Measurements from ENCODE around the gene RAD51C. TPM values are rescaled to one million over a fixed set of nuclear protein-coding genes. Genes with fewer than 3 reads are reported as not detected.
A peak's percentile ranks its signal among the peaks of the same experiment; 100 is the strongest.
"Not testable (repeated sequence)": the region's sequence is repeated elsewhere in the genome, so short reads cannot be mapped to it uniquely, and the experiment has no call there.

The RAD51C gene
- total RNA-seq, 1 donor, result 35.2 TPM

GRCh38 chr17:58763263-58763662 lies 70.9 kb downstream of the RAD51C start:
- TF ChIP-seq, protein P1, sequence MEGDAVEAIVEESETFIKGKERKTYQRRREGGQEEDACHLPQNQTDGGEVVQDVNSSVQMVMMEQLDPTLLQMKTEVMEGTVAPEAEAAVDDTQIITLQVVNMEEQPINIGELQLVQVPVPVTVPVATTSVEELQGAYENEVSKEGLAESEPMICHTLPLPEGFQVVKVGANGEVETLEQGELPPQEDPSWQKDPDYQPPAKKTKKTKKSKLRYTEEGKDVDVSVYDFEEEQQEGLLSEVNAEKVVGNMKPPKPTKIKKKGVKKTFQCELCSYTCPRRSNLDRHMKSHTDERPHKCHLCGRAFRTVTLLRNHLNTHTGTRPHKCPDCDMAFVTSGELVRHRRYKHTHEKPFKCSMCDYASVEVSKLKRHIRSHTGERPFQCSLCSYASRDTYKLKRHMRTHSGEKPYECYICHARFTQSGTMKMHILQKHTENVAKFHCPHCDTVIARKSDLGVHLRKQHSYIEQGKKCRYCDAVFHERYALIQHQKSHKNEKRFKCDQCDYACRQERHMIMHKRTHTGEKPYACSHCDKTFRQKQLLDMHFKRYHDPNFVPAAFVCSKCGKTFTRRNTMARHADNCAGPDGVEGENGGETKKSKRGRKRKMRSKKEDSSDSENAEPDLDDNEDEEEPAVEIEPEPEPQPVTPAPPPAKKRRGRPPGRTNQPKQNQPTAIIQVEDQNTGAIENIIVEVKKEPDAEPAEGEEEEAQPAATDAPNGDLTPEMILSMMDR (IDR thresholded peaks at IDR 0.05; ENCODE audit: insufficient read depth, low read length), result no peak
- DNase-seq (ENCODE audit: low read depth), result no peak
- H3K4me3 ChIP-seq (ENCODE audit: low read depth, low read length), result no peak overlapping the region

- no peak for DNase-seq (ENCODE audit: low read depth)
- TF ChIP-seq, protein P1 (IDR thresholded peaks at IDR 0.05; ENCODE audit: insufficient read depth, low read length), result no peak
- no peak overlapping the region for H3K4me3 ChIP-seq (ENCODE audit: low read depth, low read length)
Measured at GRCh38 chr17:58764373-58764772, 72.0 kb downstream of the RAD51C start.

DNA sequence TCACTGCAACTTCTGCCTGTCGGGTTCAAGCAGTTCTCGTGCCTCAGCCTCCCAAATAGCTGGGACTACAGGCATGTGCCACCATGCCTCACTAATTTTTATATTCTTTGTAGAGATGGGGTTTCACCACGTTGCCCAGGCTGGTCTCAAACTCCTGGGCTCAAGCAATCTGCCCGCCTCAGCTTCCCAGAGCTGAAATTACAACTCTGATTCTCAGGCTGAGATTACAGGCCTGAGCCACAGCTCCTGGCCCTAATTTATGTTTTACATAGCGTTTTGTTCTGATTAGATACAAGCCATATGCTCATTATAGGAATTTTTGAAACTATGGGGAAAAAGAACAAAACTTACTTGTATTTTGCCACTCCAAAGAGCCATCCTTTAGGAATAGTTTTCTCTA lies 86.1 kb downstream of the RAD51C start:
- DNase-seq (ENCODE audit: low read depth); H3K4me3 ChIP-seq (ENCODE audit: low read depth, low read length): not testable (repeated sequence)

- TF ChIP-seq, protein P1 (IDR thresholded peaks at IDR 0.05; ENCODE audit: insufficient read depth, low read length), result no peak
- no peak for DNase-seq (ENCODE audit: low read depth)
Measured at GRCh38 chr17:58779446-58779845, 87.0 kb downstream of the RAD51C start.

DNA sequence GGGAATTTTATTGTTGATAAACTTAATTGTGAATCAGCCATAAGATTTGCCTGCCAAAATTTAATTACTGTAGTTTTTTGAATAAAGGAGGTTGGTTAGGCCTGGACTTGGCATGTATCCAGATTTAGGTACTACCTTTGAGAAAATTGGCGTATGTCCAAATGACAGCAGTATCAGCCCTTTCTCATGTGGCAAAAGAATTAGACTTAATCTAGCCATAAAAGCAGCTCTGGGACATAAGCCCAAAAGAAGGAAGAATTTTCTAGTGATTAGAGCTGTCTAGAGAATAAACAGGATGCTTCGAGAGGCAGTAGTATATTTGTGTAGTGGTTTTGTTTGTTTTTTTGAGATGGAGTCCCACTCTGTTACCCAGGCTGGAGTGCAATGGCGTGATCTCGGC lies 91.0 kb downstream of the RAD51C start:
- TF ChIP-seq, protein P1 (IDR thresholded peaks at IDR 0.05; ENCODE audit: insufficient read depth, low read length), result no peak
- no peak overlapping the region for H3K4me3 ChIP-seq (ENCODE audit: low read depth, low read length)
- DNase-seq (ENCODE audit: low read depth), result peak; percentile 14

More at GRCh38 chr17:58779446-58779845, 87.0 kb downstream of the RAD51C start:
- no peak overlapping the region for H3K4me3 ChIP-seq (ENCODE audit: low read depth, low read length)

- DNase-seq (ENCODE audit: low read depth), result no peak
- H3K4me3 ChIP-seq (ENCODE audit: low read depth, low read length), result no peak overlapping the region
- TF ChIP-seq, protein P1 (IDR thresholded peaks at IDR 0.05; ENCODE audit: insufficient read depth, low read length), result no peak
Measured at GRCh38 chr17:58785097-58785496, 92.7 kb downstream of the RAD51C start.

Small RNA genes within 50 kb of the gene (small RNA-seq; reads per million reads assigned to genes)
- gene AC011195.1, result not detected
- not detected for gene AC025521.1
- not detected for gene RF00017
- gene RNU1-108P, result not detected
- 0.19 reads per million for gene RNU1-52P
- gene RNU1-85P, result 69.5 reads per million, percentile 97 among the genes with 10 or more reads in this experiment

Other genes starting within 250 kb of the RAD51C start
- 0.16 TPM in 1 of 2 replicates, not detected in the other for gene HSF5, start 204.2 kb upstream of the RAD51C start, total RNA-seq (ENCODE audit: low replicate concordance)
- 33.3 and 49.8 TPM in 2 replicates for gene MTMR4, start 178.0 kb upstream of the RAD51C start, total RNA-seq (ENCODE audit: low replicate concordance)
- not detected in 2 replicates for gene TEX14, start 557 bp upstream of the RAD51C start, total RNA-seq (ENCODE audit: low replicate concordance)
- 0.41 and 0.45 TPM in 2 replicates for gene PPM1E, start 63.3 kb downstream of the RAD51C start, total RNA-seq (ENCODE audit: low replicate concordance)

Data from fibroblast of the aortic adventitia (primary cell).